Astrocyte of the spinal cord (primary cell): Measurements from ENCODE around the gene OPCML.
A peak's percentile ranks its signal among the peaks of the same experiment; 100 is the strongest.

Experiments
- DNase-seq: peaks from one replicate; pipeline ENCODE4 v3.0.0; 2011; ENCODE audit warnings: low read depth, low spot score
- H3K4me3 ChIP-seq: 2 replicates; pipeline ENCODE4 v1.5.1; 2011; ENCODE audit warnings: low read depth, mild to moderate bottlenecking, low read length, moderate library complexity
- in situ Hi-C: cut with HindIII; loops from 2 replicates; pipeline ENCODE4 v1.10.0; 2017; ENCODE audit warnings: low sequenced_read_pairs
- TF ChIP-seq, protein P1 (sequence below): IDR thresholded peaks from 2 replicates; pipeline ENCODE4 v1.5.1; 2012; ENCODE audit warnings: low read depth, mild to moderate bottlenecking, low read length, inconsistent platforms

Gene OPCML

DNA sequence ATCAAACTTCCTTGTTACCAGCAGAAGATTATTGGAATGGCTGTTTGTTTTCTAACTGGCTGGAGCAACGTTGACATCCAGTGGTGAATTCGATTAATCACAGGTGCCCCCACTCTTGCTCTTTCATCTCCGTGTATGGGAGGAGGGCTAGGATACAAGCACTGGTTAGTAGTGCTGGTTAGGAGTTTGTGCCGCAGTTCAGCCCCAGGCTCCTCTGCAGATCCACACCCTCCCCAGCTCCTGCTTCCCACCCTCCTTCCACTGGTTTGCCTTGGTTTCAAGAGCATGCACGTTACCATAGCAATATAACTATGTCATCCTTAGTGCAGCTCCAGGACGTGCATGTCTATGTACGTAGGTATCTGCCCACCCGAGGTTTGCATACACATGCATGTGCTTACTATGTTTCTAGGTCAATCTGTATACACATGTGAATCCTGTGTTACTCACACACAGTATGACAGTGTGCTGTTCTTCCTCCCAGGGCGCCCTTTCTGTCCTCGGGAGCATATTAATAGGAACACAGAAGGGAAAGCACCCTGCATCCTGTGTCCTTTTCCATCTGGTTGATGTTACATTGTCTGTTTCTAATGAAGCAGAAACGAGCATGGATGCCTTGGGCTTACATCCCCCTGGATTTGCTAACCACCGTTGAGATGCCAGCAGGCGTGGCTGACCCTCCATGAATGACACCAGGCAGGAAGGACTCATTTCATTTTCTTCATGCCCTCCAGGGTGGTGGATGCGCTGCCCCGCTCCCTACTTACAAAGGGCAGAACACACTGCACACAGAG lies 539.3 kb downstream of the OPCML start:
- no peak overlapping the region for H3K4me3 ChIP-seq
- TF ChIP-seq, protein P1, sequence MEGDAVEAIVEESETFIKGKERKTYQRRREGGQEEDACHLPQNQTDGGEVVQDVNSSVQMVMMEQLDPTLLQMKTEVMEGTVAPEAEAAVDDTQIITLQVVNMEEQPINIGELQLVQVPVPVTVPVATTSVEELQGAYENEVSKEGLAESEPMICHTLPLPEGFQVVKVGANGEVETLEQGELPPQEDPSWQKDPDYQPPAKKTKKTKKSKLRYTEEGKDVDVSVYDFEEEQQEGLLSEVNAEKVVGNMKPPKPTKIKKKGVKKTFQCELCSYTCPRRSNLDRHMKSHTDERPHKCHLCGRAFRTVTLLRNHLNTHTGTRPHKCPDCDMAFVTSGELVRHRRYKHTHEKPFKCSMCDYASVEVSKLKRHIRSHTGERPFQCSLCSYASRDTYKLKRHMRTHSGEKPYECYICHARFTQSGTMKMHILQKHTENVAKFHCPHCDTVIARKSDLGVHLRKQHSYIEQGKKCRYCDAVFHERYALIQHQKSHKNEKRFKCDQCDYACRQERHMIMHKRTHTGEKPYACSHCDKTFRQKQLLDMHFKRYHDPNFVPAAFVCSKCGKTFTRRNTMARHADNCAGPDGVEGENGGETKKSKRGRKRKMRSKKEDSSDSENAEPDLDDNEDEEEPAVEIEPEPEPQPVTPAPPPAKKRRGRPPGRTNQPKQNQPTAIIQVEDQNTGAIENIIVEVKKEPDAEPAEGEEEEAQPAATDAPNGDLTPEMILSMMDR = peak; percentile 18
- in situ Hi-C loops = no loop called here
- DNase-seq = peak; percentile 8

DNA sequence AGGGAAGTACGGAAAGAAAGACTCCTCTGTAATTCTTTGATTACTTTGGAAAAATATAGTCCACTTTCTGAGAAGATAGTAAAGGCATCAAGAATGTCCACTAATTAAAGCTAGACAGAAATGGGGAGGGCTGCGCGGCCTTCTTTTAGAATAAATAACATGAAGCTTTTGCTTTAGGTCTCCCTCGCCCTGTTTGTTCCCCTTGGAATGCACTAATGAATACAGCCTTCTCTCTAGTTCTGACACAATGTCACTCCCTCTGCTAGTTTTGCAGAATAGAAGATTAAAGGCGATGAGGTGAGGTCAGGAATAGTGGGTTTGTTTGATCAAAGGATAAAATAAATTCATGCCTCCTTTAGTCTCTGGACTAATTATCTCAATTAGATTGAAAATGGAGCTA lies 543.9 kb downstream of the OPCML start:
- in situ Hi-C loops = no loop called here
- no peak for DNase-seq
- TF ChIP-seq, protein P1 = no peak
- no peak overlapping the region for H3K4me3 ChIP-seq

DNA sequence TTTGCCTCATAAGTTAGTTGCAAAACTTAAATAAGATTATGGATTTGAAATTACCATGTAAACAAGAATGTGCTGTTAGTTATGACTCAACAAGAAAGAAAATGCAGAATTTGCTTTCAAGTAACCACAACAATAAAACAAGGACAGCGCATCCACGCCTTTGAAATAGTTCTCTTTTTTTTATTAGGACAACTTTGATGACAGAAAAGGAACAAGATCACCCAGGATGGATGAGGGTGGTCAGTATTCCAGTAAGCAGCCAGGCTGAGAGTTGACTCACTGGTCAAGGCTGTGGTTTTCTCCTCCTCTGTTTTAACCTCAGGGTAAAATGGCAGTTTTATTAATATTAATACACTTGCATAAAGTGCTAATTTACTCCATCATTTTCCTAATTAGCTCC lies 544.4 kb downstream of the OPCML start:
- peak; percentile 38 for DNase-seq
- in situ Hi-C loops = no loop called here
- no peak overlapping the region for H3K4me3 ChIP-seq
- TF ChIP-seq, protein P1 = no peak

DNA sequence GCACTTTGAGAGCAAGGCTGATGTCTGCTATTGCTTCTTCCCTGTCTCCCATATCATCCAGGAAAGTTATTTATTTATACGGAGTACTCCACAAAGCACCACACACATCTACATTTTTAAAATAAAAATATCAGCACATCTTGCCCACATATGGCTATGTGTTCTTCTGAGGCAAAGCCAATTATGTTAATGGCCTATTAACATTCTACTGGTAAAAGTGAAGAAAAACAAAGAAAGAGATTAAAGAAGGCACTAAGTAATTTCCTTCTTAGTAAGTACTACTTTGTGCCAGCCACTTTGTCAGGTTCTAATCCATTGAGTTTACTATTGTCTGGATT lies 548.7 kb downstream of the OPCML start:
- TF ChIP-seq, protein P1 = no peak
- no peak overlapping the region for H3K4me3 ChIP-seq
- in situ Hi-C loops = no loop called here
- DNase-seq = no peak

DNA sequence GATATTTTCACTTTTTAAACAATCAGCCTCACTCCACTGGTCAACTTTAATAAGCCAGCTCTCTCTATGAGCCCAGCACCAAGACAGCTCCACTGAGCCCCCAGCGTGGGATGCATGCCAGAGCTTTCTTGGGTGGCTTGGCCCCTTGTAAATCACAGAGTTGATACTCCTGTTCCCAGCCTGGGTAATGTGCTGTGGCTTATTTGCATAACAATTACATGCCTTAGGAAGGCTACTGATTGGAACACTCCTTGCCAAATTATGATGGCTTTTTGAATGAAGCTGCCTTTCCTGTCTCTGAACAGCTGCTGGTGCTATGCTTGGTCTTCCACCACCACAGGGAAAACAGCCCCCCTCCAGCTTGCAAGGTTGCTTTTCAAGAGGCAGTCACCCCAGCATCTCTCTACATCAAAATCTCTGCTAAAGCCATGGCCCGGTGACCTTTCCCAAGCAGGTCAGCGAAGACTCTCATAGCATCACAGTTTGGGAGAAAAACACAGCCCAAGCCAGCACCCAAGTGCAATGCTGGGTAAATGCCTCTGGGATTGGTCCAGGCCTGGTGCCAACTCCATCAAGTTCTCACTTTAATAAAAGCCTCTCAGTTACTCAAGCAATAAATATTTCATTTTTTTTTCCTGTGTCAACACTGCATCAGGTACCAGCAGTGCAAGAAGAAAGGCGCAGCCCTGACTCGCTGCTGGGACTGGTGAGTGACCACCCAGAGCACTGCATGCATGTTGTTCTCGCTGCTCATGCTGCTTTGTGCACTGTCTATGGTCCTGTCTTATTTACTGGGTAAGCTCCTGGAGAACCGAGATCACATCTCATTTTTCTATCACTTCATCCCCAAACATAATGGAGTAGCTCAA lies 549.3 kb downstream of the OPCML start:
- TF ChIP-seq, protein P1 = no peak
- no peak overlapping the region for H3K4me3 ChIP-seq
- in situ Hi-C loops = no loop called here
- no peak for DNase-seq

DNA sequence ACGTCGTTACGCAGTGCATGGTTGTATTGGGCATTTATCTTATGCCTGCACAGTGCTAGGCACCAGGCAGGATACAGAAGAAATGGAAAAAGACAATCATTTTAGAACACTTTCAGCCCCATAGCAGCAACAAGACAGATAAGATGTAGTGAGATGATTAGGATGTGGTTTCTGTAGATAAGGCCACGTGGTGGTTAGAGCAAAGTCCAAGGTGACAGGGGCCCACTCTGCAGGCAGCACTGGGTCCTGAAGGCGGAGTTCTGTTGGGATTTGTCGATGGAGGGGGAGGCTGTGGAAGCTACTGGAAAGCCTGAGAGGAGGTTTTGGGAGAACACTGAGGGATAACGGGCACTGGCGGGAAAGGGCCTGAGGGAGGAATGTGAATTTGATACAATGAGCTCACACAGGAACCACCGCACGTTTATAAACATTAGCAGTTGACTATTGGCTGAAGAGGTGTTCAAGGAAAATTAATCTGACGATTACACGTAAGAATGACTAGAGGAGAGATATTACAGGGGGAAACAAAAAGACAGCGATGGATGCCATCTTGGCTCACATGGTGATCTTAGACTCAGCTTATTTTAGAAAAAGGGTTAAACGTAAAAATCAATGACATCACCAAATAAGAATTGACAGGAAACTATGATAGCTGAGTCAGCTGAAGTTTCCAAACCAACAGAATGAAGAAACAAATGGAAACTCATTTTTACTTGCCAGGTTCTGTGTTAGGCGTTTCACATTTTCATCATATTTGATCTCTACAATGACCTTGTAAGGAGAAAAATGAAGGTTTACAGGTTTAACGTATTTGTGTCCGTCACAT lies 551.0 kb downstream of the OPCML start:
- in situ Hi-C loops = no loop called here
- H3K4me3 ChIP-seq = no peak overlapping the region
- TF ChIP-seq, protein P1 = no peak
- DNase-seq = no peak
